G401 (cell line): ENCODE measurements around the gene ZNF423. TPM values are rescaled to one million over a fixed set of nuclear protein-coding genes. Genes with fewer than 3 reads are reported as not detected.
"Not testable (repeated sequence)": the region's sequence is repeated elsewhere in the genome, so short reads cannot be mapped to it uniquely, and the experiment has no call there.

ENCODE experiments used
- DNase-seq: peaks from one replicate; pipeline ENCODE4 v3.0.0-alpha.2; 2015; ENCODE audit warnings: low spot score
- in situ Hi-C: cut with HindIII; loops from 2 replicates; pipeline ENCODE4 v1.10.0; 2016; ENCODE audit warnings: low sequenced_read_pairs, mixed read lengths
- total RNA-seq: library from RNA; depleted of rRNA; stranded (reverse); fragments of >200 nt; shearing (Covaris generic); gene quantifications from 2 replicates; pipeline ENCODE4 v1.2.3, GENCODE V29; 2014

ZNF423 gene
- total RNA-seq, 1 experiment from 2014 or later: 0.07 TPM

GRCh38 chr16:49523435-49524159 lies 332.3 kb downstream of the ZNF423 start:
- DNase-seq: no peak
- in situ Hi-C loops: no loop called here

DNA sequence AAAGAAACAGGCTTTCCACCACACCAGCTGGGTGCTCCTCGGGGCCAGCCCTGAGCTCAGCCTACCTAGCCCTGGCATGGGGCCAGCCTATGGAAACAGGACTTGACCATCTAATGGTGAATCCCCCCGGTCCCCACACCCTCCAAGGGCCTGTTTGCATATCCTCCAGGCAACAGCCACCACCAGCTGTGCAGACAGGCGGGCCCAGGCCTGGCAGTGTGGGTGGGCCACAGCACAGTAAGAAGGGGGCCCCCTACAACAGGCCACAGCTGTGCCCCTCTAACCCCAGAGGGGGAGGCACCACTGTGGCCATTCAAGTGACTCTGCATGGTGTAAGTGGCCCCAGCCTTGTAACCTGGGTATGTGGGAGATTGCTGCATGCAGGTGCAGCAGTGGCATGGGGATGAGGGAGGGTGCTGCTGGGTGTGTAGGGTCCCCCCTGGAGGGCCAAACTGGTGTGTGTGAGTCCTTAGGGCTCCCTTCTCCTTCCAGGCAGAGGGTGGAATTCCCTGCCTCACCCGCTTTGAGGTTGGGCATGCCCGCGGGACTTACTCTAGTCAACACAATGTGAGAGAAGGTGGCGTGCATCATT lies 334.1 kb downstream of the ZNF423 start:
- DNase-seq: no peak
- in situ Hi-C loops: no loop called here

DNA sequence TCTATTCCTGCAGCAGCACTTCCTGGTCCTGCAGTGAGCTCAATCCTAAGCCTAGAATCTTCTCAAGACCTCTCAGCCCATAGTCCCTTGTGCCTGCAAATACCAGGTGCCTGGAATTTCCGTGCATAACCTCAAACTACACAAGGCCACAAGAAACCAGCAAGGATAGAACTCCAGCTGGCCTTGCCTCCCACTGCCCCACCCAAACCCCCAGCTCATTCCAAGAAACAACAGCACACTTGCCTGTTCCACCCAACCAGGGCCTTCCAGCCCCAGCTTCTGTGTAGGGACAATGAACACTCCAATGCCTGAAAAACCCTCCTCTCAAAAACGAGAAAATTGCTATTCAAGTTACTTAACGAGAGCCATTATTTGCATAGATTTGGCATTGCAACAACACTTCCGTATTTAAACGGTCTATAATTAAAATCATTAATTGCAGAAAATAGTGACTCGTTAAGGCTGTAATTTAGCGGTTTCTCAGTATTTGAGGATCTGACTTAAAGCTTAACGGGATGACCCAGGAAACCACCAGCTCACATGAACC lies 335.3 kb downstream of the ZNF423 start:
- DNase-seq: no peak
- in situ Hi-C loops: no loop called here

GRCh38 chr16:49519741-49520140 lies 336.2 kb downstream of the ZNF423 start:
- in situ Hi-C loops: no loop called here
- no peak for DNase-seq

DNA sequence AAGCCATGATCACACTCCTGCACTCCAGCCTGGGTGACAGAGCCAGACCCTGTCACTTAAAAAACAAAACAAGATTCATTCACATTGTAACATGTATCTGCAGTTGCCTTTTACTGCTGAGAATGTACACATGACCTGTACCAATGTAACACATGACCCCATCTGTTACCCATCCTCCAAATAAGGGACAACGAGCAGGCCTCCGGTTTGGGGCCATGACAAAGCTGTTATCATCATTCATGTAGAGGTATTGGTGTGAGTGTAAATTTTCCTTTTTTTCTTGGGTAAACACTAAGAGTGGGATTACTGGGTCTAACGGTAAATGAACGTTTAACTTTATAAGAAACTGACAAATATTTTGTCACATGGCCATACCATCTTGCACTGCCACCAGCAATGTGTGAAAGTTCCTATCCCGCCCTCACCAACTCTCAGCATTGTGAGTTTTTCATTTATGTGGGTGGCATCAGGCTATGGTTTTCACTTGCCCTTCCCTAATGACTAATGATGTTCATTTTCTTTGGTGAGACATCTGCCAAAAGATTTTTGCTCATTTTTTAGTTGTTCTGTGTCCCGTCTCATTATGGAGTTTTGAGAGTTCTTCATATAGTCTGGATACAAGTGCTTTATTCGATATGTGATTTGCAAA lies 336.8 kb downstream of the ZNF423 start:
- in situ Hi-C loops: no loop called here
- DNase-seq: no peak

DNA sequence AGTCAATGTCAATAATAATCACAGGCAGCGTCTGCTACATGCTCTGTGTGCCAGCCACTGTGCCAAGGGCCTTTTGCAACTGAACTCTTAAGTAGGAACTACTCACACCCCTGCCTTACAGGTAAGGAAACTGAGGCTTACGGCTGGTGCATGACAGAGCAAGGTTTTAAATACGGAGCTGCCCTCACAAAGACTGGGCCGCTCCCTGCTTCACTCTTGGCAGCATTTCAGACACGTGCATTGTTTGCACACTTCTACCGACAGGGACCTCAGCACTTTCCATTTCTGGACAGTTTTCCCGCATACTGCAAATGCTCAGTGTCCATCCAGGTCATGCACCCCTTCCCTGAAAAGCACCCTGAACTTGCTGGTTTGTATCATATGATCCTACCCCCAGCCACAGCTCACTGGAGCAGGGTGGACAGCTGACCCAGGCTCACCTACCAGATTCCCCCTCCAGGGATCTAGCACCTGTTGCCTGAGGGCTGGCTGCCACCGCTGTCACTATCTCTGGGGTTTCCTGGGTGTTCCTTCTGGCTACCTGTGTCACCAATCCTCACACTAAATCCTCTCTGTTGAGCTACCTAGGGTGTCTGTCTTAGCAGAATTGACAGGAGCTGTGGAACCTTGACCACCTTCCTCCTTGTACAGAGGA lies 339.4 kb downstream of the ZNF423 start:
- DNase-seq: no peak
- in situ Hi-C loops: no loop called here

DNA sequence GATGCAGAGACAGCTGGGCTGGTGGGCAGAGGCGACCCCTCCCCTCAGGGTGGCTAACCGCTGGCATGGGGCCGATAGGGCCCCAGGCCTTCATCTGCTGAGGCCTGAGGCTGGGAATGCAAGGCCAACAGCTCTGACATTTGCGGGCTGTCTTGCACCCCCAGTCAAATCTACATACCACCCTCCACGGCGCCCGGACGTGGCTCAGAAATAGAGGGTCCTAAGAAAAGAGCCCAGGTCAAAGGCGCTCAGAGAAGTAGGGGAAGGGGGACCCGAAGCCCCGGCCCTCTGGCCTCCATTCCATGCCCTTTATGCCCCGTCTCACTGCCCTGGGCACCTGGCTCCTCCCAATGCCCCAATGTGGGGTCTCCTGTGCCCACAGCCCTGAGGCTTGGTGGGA lies 340.1 kb downstream of the ZNF423 start:
- DNase-seq: no peak
- in situ Hi-C loops: no loop called here

DNA sequence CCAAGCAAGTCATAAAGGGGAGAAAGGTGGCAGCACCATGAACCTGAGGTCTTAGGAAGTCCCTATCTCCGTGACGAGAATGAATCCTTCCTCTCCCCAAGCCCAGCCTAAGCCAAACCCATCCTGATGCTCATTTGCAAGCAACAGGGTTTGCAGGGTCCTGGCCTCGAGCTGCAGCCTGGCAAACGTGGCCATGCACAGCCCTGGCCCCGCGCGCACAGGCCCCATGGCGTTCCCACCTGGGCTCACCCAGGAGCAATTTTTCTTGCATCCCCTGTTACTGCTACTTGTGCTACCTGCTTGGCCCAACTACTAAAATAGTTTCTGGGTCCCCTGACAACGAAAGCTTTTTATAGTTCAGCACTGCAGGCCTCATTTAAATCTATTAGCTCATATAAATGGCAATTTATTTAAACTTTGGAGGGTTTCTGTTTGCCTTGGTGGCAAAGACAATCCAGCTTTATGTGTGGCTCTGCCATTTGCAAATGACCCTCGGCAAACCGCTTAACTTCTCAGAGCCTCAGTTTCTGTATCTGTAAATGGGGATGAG lies 340.8 kb downstream of the ZNF423 start:
- no peak for DNase-seq
- in situ Hi-C loops: no loop called here

- no peak for DNase-seq
- in situ Hi-C loops: no loop called here
These were observed 341.6 kb downstream of the ZNF423 start for GRCh38 chr16:49514073-49514980.

- in situ Hi-C loops: no loop called here
- DNase-seq: no peak
These were observed 342.9 kb downstream of the ZNF423 start for GRCh38 chr16:49513040-49513439.

DNA sequence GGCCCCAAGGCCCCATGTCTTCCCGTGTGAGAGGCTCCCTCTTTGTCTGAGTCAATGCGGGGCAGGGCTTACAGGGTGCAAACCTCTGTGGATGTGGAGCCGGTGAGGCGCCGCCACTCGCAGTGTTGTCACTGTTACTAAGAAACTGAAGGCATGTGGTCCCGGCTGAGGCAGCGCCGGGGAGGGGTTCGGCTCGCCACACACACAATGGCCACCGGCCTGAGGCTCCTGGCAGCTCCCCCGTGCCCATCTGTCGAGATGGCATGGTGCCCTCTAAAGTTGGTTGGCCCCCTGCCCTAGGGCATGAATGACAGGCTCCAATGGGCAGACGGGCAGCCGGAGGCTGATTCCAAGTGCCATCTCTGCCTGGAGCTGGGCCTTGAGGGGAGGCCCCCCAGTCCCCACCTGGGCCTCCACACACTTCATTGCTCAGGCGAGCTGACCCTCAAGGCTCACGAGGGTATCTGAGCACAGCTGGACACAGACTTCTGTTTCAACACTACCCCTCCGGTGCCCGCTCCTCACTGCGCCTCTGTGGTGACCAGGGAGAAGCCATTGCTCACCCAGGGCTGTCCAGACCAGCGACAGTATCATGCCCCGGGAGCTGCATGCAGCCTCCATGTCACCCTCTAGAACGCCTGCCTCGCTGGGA lies 345.1 kb downstream of the ZNF423 start:
- in situ Hi-C loops: no loop called here
- DNase-seq: peak; percentile 36

GRCh38 chr16:49510141-49510540 lies 345.8 kb downstream of the ZNF423 start:
- DNase-seq: no peak
- in situ Hi-C loops: no loop called here

GRCh38 chr16:49506058-49507013 lies 349.6 kb downstream of the ZNF423 start:
- in situ Hi-C loops, DNase-seq: not testable (repeated sequence)

GRCh38 chr16:49505556-49505955 lies 350.4 kb downstream of the ZNF423 start:
- in situ Hi-C loops: no loop called here
- DNase-seq: no peak

DNA sequence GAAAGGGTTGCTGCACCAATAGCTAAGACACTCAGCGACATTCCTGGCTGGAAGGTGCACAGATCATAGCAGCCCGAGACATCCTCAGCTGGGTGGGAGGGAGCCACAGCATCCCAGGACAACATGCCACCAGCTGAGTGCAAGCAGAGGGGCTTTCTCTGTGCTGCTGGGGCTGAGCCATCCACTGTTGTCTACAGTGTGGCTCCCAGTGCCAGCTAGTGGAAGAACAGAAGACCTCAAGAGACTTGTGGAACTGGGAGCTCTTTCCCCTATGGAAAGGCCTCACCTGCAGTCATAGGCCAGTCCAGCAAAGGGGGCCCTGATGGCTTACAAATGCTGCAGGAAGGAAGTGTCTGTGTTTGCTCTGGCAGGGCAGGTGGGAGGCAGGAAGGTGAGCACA lies 351.3 kb downstream of the ZNF423 start:
- DNase-seq: no peak
- in situ Hi-C loops: no loop called here

DNA sequence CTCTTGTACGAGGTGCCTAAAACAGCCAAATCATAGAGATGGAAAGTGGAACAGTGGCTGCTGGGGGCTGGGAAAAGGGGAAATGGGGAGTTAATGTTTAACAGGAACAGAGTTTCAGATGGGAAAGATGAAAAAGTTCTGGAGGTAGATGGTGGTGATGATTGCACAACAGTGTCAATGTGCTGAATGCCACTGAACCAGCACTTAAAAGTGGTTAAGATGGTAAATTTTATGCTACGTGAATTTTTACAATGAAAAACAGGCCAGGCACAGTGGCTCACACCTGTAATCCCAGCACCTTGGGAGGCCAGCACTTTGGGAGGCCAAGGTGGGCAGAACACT lies 351.9 kb downstream of the ZNF423 start:
- DNase-seq: no peak
- in situ Hi-C loops: no loop called here
